SK-N-SH treated with all-trans-retinoic acid at 6 μM for 48 hours (cell line): Measurements from ENCODE around the gene NCDN.

Source experiments
- ATAC-seq: fragments of 200-7000 bp; cut with Tn5 transposase; 3 replicates; pipeline ENCODE4 v1.9.1; 2020; ENCODE audit warnings: mild to moderate bottlenecking, moderate library complexity
- ARNTL ChIP-seq: fragments of 450-650 bp; formaldehyde crosslinking; IDR thresholded peaks from 2 replicates; pipeline ENCODE4 v1.5.0; 2020; ENCODE audit warnings: low read depth, mild to moderate bottlenecking, moderate library complexity, borderline replicate concordance
- BACH2 ChIP-seq: fragments of 250-450 bp; sonication (Bioruptor Pico); IDR thresholded peaks from 2 replicates; pipeline ENCODE4 v1.9.0; 2021; ENCODE audit warnings: mild to moderate bottlenecking, borderline replicate concordance
- CREB5 ChIP-seq: fragments of 250-450 bp; sonication (Bioruptor Pico); IDR thresholded peaks from 2 replicates; pipeline ENCODE4 v1.5.1; 2020; ENCODE audit warnings: low read depth, mild to moderate bottlenecking, moderate library complexity
- CSDC2 ChIP-seq: fragments of 250-450 bp; sonication (Bioruptor Pico); IDR thresholded peaks from 2 replicates; pipeline ENCODE4 v1.5.0; 2020; ENCODE audit warnings: mild to moderate bottlenecking, moderate library complexity
- GLIS3 ChIP-seq: fragments of 250-450 bp; sonication (Bioruptor Pico); IDR thresholded peaks from 2 replicates; pipeline ENCODE4 v1.5.0; 2020; ENCODE audit warnings: mild to moderate bottlenecking, moderate library complexity
- ISL1 ChIP-seq: fragments of 250-450 bp; sonication (Bioruptor Pico); IDR thresholded peaks from 2 replicates; pipeline ENCODE4 v2.1.2; 2022; ENCODE audit warnings: mild to moderate bottlenecking, moderate library complexity
- OSR1 ChIP-seq: fragments of 250-450 bp; sonication (Bioruptor Pico); IDR thresholded peaks from 2 replicates; pipeline ENCODE4 v1.8.0; 2022; ENCODE audit warnings: moderate library complexity, mild to moderate bottlenecking, inconsistent platforms
- PPARA ChIP-seq: fragments of 250-450 bp; sonication (Bioruptor Pico); IDR thresholded peaks from 2 replicates; pipeline ENCODE4 v1.5.0; 2020; ENCODE audit warnings: mild to moderate bottlenecking, borderline replicate concordance
- RARB ChIP-seq: fragments of 250-450 bp; sonication (Bioruptor Pico); IDR thresholded peaks from 2 replicates; pipeline ENCODE4 v1.8.0; 2021; ENCODE audit warnings: mild to moderate bottlenecking, moderate library complexity
- SNAI2 ChIP-seq: fragments of 250-450 bp; sonication (Bioruptor Pico); IDR thresholded peaks from 2 replicates; pipeline ENCODE4 v1.5.0; 2020; ENCODE audit warnings: mild to moderate bottlenecking, moderate library complexity
- TCF4 ChIP-seq: fragments of 250-450 bp; sonication (Bioruptor Pico); IDR thresholded peaks from 2 replicates; pipeline ENCODE4 v1.8.0; 2021; ENCODE audit warnings: mild to moderate bottlenecking, moderate library complexity, borderline replicate concordance
- TOX ChIP-seq: fragments of 250-450 bp; sonication (Bioruptor Pico); IDR thresholded peaks from 2 replicates; pipeline ENCODE4 v1.8.0; 2021; ENCODE audit warnings: mild to moderate bottlenecking, moderate library complexity, borderline replicate concordance
- TSHZ2 ChIP-seq: fragments of 250-450 bp; sonication (Bioruptor Pico); IDR thresholded peaks from 2 replicates; pipeline ENCODE4 v1.5.0; 2020; ENCODE audit warnings: mild to moderate bottlenecking, moderate library complexity
- ZFP30 ChIP-seq: fragments of 450-650 bp; formaldehyde crosslinking; IDR thresholded peaks from 2 replicates; pipeline ENCODE4 v1.5.0; 2022; ENCODE audit warnings: mild to moderate bottlenecking, moderate library complexity
- ZNF565 ChIP-seq: fragments of 450-650 bp; formaldehyde crosslinking; conservative IDR thresholded peaks from 2 replicates; pipeline ENCODE4 v1.5.0; 2020; ENCODE audit warnings: low read depth, mild to moderate bottlenecking, moderate library complexity
- ZNF70 ChIP-seq: fragments of 450-650 bp; formaldehyde crosslinking; IDR thresholded peaks from 2 replicates; pipeline ENCODE4 v1.5.0; 2020; ENCODE audit warnings: mild to moderate bottlenecking, moderate library complexity
- ZNF8 ChIP-seq: fragments of 450-650 bp; formaldehyde crosslinking; IDR thresholded peaks from 2 replicates; pipeline ENCODE4 v1.5.0; 2020; ENCODE audit warnings: mild to moderate bottlenecking, moderate library complexity
- TF ChIP-seq, protein P1 (sequence below): fragments of 250-450 bp; sonication (Bioruptor Pico); IDR thresholded peaks from 2 replicates; pipeline ENCODE4 v1.8.0; 2020; ENCODE audit warnings: mild to moderate bottlenecking, moderate library complexity, borderline replicate concordance

Gene NCDN

DNA sequence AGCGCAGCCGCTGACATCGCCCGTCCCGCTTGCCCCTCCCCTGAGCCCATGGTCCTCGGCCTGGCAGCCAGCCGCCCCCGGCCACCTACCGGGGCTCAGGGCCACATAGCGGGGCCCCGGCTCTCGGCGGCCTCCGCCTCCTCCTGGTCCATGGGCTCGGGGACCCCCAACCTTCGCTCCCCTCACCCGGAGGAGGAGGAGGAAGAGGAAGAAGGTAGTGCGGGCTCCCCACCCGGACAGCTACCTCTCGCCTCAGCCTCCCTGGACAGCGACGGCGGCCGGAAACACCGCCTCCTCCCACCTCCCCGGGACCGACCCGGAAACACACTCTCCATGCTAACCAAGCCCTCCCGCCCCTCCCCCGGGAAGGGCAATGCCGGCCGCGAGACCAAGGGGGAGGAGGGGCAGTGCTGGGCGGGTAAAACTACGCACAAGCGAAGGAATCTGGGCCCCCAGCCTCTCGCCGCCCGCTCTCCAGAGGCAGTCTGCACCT is 435 bp upstream of the NCDN start, which contains the start of gene KIAA0319L:
Gene KIAA0319L, minus strand, starts transcription at position 286 of the 493 bp plus-strand sequence. CDS start 2,912 bp downstream, outside the sequence.
- TF ChIP-seq, protein P1, sequence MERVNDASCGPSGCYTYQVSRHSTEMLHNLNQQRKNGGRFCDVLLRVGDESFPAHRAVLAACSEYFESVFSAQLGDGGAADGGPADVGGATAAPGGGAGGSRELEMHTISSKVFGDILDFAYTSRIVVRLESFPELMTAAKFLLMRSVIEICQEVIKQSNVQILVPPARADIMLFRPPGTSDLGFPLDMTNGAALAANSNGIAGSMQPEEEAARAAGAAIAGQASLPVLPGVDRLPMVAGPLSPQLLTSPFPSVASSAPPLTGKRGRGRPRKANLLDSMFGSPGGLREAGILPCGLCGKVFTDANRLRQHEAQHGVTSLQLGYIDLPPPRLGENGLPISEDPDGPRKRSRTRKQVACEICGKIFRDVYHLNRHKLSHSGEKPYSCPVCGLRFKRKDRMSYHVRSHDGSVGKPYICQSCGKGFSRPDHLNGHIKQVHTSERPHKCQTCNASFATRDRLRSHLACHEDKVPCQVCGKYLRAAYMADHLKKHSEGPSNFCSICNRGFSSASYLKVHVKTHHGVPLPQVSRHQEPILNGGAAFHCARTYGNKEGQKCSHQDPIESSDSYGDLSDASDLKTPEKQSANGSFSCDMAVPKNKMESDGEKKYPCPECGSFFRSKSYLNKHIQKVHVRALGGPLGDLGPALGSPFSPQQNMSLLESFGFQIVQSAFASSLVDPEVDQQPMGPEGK (CRISPR knock-in tag) = peak; percentile 36; the same call in 1 of the 2 replicates
- TF ChIP-seq PPARA (no peak), BACH2 (CRISPR knock-in tag) (no peak), CSDC2 (CRISPR knock-in tag) (0 out of 2 replicates have a peak, but pooled peaks have one; percentile 14), GLIS3 (CRISPR knock-in tag) (no peak), ZNF565 (no peak)
- ATAC-seq = peak; percentile 90

DNA sequence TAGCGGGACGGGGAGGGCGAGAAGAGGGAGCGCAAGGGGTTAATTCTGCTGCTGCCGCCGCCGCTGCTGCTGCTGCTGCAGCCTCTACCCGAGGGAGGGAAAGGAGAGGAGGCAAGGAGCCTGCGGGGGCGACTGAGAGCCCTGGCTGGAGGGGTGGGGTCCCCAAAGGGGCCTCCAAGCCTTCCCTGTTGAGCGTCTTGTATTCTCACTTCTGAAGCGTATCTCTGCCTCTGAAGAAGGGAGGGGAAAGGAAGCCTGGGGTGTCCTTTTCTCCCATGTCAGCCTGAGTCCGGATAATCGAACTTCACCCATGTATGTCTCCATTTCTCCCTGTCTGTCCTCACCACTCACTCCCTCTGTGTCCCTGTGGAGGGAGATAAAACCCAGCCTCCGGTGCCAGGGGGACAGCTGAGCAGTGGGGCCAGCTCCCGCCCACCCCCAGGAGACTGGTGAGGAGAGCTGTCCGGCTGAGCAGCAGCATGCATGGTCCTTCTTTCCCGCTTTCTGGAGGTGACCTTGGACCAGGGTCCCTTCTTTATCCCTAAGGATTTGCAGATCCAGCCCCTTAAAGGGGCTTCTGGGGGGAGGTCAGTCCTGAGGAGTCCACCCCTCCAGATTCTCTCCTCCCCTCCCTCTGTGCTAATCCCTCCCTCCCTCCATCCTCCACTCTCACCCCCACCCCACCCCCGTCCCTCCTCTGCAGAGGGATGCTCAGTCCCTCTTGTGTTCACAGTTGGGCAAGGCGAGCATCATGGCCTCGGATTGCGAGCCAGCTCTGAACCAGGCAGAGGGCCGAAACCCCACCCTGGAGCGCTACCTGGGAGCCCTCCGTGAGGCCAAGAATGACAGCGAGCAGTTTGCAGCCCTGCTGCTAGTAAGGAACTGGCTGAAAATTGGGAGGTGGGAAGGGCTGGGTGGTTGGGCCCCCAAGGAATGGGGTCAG is 1.0 kb downstream of the NCDN start:
- TF ChIP-seq PPARA (no peak), GLIS3 (CRISPR knock-in tag) (no peak), TOX (CRISPR knock-in tag) (no peak)
- TF ChIP-seq, all 23 proteins: peak for 0
- ATAC-seq = peak; percentile 3

GRCh38 chr1:35559317-35559944 is 1.8 kb downstream of the NCDN start:
- no peak for ATAC-seq
- TF ChIP-seq ZNF565 (no peak), OSR1 (CRISPR knock-in tag) (no peak), ZFP30 (CRISPR knock-in tag) (no peak), TSHZ2 (CRISPR knock-in tag) (no peak), TCF4 (no peak)

DNA sequence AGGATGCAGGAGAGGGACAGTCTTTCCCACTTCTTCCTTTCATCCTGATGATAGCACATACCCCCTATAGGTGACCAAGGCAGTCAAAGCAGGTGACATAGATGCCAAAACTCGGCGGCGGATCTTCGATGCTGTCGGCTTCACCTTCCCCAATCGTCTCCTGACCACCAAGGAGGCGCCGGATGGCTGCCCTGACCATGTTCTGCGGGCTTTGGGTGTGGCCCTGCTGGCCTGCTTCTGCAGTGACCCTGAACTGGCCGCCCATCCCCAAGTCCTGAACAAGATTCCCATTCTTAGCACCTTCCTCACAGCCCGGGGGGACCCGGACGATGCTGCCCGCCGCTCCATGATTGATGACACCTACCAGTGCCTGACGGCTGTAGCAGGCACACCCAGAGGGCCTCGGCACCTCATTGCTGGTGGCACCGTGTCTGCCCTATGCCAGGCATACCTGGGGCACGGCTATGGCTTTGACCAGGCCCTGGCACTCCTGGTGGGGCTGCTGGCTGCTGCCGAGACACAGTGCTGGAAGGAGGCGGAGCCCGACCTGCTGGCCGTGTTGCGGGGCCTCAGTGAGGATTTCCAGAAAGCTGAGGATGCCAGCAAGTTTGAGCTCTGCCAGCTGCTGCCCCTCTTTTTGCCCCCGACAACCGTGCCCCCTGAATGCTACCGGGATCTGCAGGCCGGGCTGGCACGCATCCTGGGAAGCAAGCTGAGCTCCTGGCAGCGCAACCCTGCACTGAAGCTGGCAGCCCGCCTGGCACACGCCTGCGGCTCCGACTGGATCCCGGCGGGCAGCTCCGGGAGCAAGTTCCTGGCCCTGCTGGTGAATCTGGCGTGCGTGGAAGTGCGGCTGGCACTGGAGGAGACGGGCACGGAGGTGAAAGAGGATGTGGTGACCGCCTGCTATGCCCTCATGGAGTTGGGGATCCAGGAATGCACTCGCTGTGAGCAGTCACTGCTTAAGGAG is 2.9 kb downstream of the NCDN start:
- ATAC-seq = no peak
- no peak for TF ChIP-seq TOX (CRISPR knock-in tag)
- TF ChIP-seq ARNTL (CRISPR knock-in tag) = no peak
- no peak for TF ChIP-seq SNAI2 (CRISPR knock-in tag)
- no peak for TF ChIP-seq CREB5
- no peak for TF ChIP-seq PPARA
- TF ChIP-seq ISL1 (CRISPR knock-in tag) = no peak
- TF ChIP-seq TCF4 = no peak
- no peak for TF ChIP-seq TSHZ2 (CRISPR knock-in tag)
- no peak for TF ChIP-seq ZNF8
- TF ChIP-seq RARB (CRISPR knock-in tag) = no peak
- no peak for TF ChIP-seq ZNF70 (CRISPR knock-in tag)
